HEK293 (cell line): ENCODE measurements around the gene DHX32.

ENCODE experiments used
- CTCF ChIA-PET: fragments of 350-600 bp; formaldehyde crosslinking; extraction: SDS; loops from one replicate; lab custom pipeline; 2021; ENCODE audit warnings: antibody characterized with exemption; lab: Yijun Ruan, JAX
- POLR2A ChIA-PET: fragments of 300-600 bp; formaldehyde crosslinking; extraction: SDS; loops from one replicate; lab custom pipeline; 2020; ENCODE audit warnings: antibody characterized with exemption, inconsistent platforms; lab: Yijun Ruan, JAX
- H3K27ac ChIP-seq: fragments of 200-500 bp; sonication (Bioruptor generic); 2 replicates; pipeline ENCODE4 v1.5.1; 2014; ENCODE audit warnings: low read depth, low read length, control low read depth, inconsistent platforms; ENCODE audit errors: extremely low read depth
- H3K36me3 ChIP-seq, 2 experiments: fragments of 200-500 bp in 1 of 2; sonication (Bioruptor generic) in 1 of 2; 1 replicate in 1 of 2; 2 replicates in 1 of 2; pipeline ENCODE4 v1.5.1; 2014 to 2017; ENCODE audit warnings: inconsistent platforms in 2 of 2, low read length in 2 of 2; ENCODE audit not compliant: control insufficient read depth in 2 of 2, insufficient read depth in 1 of 2
- H3K4me1 ChIP-seq: fragments of 200-500 bp; sonication (Bioruptor generic); 2 replicates; pipeline ENCODE4 v1.5.1; 2014; ENCODE audit warnings: mild to moderate bottlenecking, low read length, inconsistent platforms; ENCODE audit not compliant: control insufficient read depth, insufficient read depth
- H3K4me3 ChIP-seq: 2 replicates; pipeline ENCODE4 v1.5.1; 2011; ENCODE audit warnings: low read depth, mild to moderate bottlenecking, control low read depth, low read length, moderate library complexity
- H3K9me3 ChIP-seq: fragments of 200-500 bp; sonication (Bioruptor generic); 2 replicates; pipeline ENCODE4 v1.5.1; 2014; ENCODE audit warnings: low read depth, low read length, inconsistent platforms; ENCODE audit not compliant: control insufficient read depth, insufficient read depth
- KLF17 ChIP-seq: fragments of 450-650 bp; formaldehyde crosslinking; IDR thresholded peaks from 2 replicates; pipeline ENCODE4 v1.5.1; 2016; ENCODE audit warnings: missing biosample characterization, missing genetic modification characterization
- PBX3 ChIP-seq: sonication (generic); formaldehyde crosslinking; IDR thresholded peaks from 2 replicates; pipeline ENCODE4 v1.8.1; 2022; ENCODE audit warnings: mild to moderate bottlenecking, moderate library complexity, missing genetic modification reagents
- SCRT2 ChIP-seq: fragments of 450-650 bp; formaldehyde crosslinking; IDR thresholded peaks from 2 replicates; pipeline ENCODE4 v1.5.1; 2016; ENCODE audit warnings: missing biosample characterization, missing genetic modification characterization
- WT1 ChIP-seq: fragments of 450-650 bp; formaldehyde crosslinking; IDR thresholded peaks from 2 replicates; pipeline ENCODE4 v1.5.1; 2016; ENCODE audit warnings: missing biosample characterization, missing genetic modification characterization
- ZBTB48 ChIP-seq: fragments of 450-650 bp; formaldehyde crosslinking; IDR thresholded peaks from 2 replicates; pipeline ENCODE4 v1.5.1; 2016; ENCODE audit warnings: missing biosample characterization, missing genetic modification characterization
- ZNF132 ChIP-seq: fragments of 450-650 bp; formaldehyde crosslinking; IDR thresholded peaks from 2 replicates; pipeline ENCODE4 v1.5.1; 2017; ENCODE audit warnings: missing biosample characterization, missing genetic modification characterization, borderline replicate concordance
- ZNF146 ChIP-seq: fragments of 450-650 bp; formaldehyde crosslinking; IDR thresholded peaks from 2 replicates; pipeline ENCODE4 v1.5.1; 2016; ENCODE audit warnings: missing biosample characterization, missing genetic modification characterization
- ZNF211 ChIP-seq: fragments of 450-650 bp; formaldehyde crosslinking; IDR thresholded peaks from 2 replicates; pipeline ENCODE4 v1.5.1; 2016; ENCODE audit warnings: low read depth, missing biosample characterization, missing genetic modification characterization
- ZNF513 ChIP-seq: fragments of 450-650 bp; IDR thresholded peaks from 2 replicates; pipeline ENCODE4 v1.5.1; 2018; ENCODE audit warnings: missing biosample characterization, missing genetic modification characterization
- ZNF549 ChIP-seq: fragments of 450-650 bp; IDR thresholded peaks from 2 replicates; pipeline ENCODE4 v1.5.1; 2018; ENCODE audit warnings: missing biosample characterization, missing genetic modification characterization, mild to moderate bottlenecking, inconsistent platforms, moderate library complexity
- ZNF580 ChIP-seq: fragments of 450-650 bp; formaldehyde crosslinking; IDR thresholded peaks from 2 replicates; pipeline ENCODE4 v1.5.1; 2016; ENCODE audit warnings: missing biosample characterization, missing genetic modification characterization
- ZNF585B ChIP-seq: fragments of 450-650 bp; formaldehyde crosslinking; IDR thresholded peaks from 2 replicates; pipeline ENCODE4 v1.5.1; 2016; ENCODE audit warnings: missing biosample characterization, missing genetic modification characterization
- ZNF629 ChIP-seq: fragments of 450-650 bp; formaldehyde crosslinking; IDR thresholded peaks from 2 replicates; pipeline ENCODE4 v1.5.1; 2017; ENCODE audit warnings: missing biosample characterization, missing genetic modification characterization
- ZNF830 ChIP-seq: fragments of 450-650 bp; IDR thresholded peaks from 2 replicates; pipeline ENCODE4 v1.5.0; 2018; ENCODE audit warnings: missing biosample characterization, missing genetic modification characterization, low read depth, mild to moderate bottlenecking, moderate library complexity

The DHX32 gene

GRCh38 chr10:125859128-125859817 lies 21.8 kb downstream of the DHX32 start:
- Histone ChIP-seq H3K9me3 (no peaks in the 10 kb centered on the region), H3K36me3 (peaks cover 9 to 29% of the 10 kb centered on the region in 2 experiments), H3K4me1 (no peaks in the 10 kb centered on the region), H3K27ac (no peak overlapping the region), H3K4me3 (no peak overlapping the region)
- ChIA-PET CTCF (interaction anchor here (1.0 to 2.8 kb wide), 2 partner anchors 9 to 12 kb away, joined by 4 to 11 read pairs; no protein-coding TSS in a partner anchor), POLR2A (no interaction called here)
- TF ChIP-seq ZNF830 (tag by site-specific recombination) (no peak), ZBTB48 (tag by site-specific recombination) (no peak), PBX3 (CRISPR knock-in tag) (no peak), SCRT2 (tag by site-specific recombination) (no peak), ZNF132 (no peak), ZNF146 (tag by site-specific recombination) (no peak), ZNF513 (tag by site-specific recombination) (no peak)

GRCh38 chr10:125857185-125857760 lies 23.8 kb downstream of the DHX32 start:
- Histone ChIP-seq H3K4me1 (no peaks in the 10 kb centered on the region), H3K36me3 (peaks cover 11 to 38% of the 10 kb centered on the region in 2 experiments), H3K9me3 (no peaks in the 10 kb centered on the region), H3K4me3 (no peak overlapping the region)
- POLR2A ChIA-PET = interaction anchor here (0.6 kb wide), 1 partner anchor 50 kb away, joined by 3 read pairs; no protein-coding TSS in a partner anchor
- TF ChIP-seq ZNF585B (tag by site-specific recombination) = no peak
- no peak for TF ChIP-seq ZNF211
- TF ChIP-seq SCRT2 (tag by site-specific recombination) = 0 out of 2 replicates have a peak, but pooled peaks have one; percentile 40
- no peak for TF ChIP-seq WT1 (tag by site-specific recombination)
- TF ChIP-seq, all 188 proteins: peak for 1
- no peak overlapping the region for H3K27ac ChIP-seq
- CTCF ChIA-PET = interaction anchor here (0.9 kb wide), 1 partner anchor 12 kb away, joined by 4 read pairs; no protein-coding TSS in a partner anchor

- Histone ChIP-seq H3K27ac (no peak overlapping the region), H3K4me1 (no peaks in the 10 kb centered on the region), H3K36me3 (peaks cover 23 to 63% of the 10 kb centered on the region in 2 experiments), H3K4me3 (no peak overlapping the region), H3K9me3 (no peaks in the 10 kb centered on the region)
- CTCF ChIA-PET = no interaction called here
- POLR2A ChIA-PET = no interaction called here
- TF ChIP-seq KLF17 (no peak), ZNF580 (no peak), ZNF132 (no peak), ZNF549 (no peak), ZNF629 (no peak)
Measured at GRCh38 chr10:125852487-125852886, 28.6 kb downstream of the DHX32 start.
